ENCODE data around the gene SLC25A39.
A peak's percentile ranks its signal among the peaks of the same experiment; 100 is the strongest.
"Not testable (repeated sequence)": the region's sequence is repeated elsewhere in the genome, so short reads cannot be mapped to it uniquely, and the experiment has no call there.

Gene SLC25A39

GRCh38 chr17:44324571-44325275 lies at the start of gene SLC25A39:
TSS of gene SLC25A39 (minus strand) at chr17:44324823. CDS start at chr17:44323562, 1,261 bp downstream.
- DNase-seq, result peak; percentile 68 to 87

DNA sequence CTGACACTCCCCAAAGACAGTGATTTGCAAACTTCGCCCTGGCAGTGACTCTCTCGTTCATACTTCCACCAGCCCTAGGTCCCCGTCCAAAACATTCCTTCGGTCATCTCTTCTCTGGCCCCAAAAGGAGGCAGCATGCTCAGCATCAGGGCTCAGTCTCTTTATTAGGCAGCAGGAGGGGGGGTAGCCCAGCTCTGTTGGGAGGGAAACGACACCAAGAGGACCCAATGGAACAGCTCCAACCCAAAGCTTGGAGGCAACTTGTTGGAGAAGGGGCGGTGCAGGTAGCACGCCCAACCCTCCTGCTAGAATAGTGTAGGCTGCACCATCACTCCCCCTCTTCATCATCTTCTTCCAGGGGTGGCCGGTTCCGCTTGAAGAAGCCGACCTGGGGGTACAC lies 47.4 kb upstream of the SLC25A39 start:
- no peak for DNase-seq

- DNase-seq, result not testable (repeated sequence)
These were observed 44.9 kb upstream of the SLC25A39 start for GRCh38 chr17:44369414-44370023.

GRCh38 chr17:44368391-44369243 lies 44.0 kb upstream of the SLC25A39 start:
- not testable (repeated sequence) for DNase-seq

GRCh38 chr17:44367231-44367979 lies 42.8 kb upstream of the SLC25A39 start:
- no peak for DNase-seq

- not testable (repeated sequence) for DNase-seq
These were observed 40.4 kb upstream of the SLC25A39 start for GRCh38 chr17:44365051-44365450.

DNA sequence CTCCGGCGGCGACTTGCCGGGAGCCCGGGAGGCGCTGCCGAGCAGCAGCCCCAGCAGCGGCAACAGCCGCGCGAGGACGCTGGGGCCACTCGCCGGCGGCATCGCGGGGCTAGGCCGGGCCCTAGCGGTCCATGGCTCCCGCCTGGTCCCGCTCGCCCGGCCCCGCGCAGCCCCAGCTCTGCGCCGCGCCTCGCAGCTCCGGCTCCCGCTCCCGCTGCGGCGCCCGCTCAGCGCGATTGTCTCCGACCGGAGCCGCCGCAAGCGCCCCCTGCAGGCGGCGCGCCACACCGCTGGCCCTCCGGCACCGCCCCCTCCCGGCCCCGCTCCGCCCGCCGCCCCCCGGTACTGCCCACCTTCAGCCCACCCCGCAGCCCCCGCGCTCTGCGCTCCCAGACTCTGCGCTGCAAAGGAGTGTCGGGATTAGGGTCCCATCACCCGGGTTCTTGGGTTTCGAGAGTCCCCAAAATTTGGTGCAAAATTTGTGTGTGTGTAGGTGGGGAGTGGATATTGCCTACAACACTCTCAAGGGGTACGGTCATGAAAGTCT lies 39.1 kb upstream of the SLC25A39 start, which contains the start of gene FAM171A2:
Gene FAM171A2 (minus strand): TSS at position 241 of the 547 bp plus-strand sequence. CDS start 139 bp downstream, at position 102.
- DNase-seq, result peak in 1 of 2 experiments; percentile 40

- DNase-seq, result no peak
These were observed 38.5 kb upstream of the SLC25A39 start for GRCh38 chr17:44362949-44363612.

DNA sequence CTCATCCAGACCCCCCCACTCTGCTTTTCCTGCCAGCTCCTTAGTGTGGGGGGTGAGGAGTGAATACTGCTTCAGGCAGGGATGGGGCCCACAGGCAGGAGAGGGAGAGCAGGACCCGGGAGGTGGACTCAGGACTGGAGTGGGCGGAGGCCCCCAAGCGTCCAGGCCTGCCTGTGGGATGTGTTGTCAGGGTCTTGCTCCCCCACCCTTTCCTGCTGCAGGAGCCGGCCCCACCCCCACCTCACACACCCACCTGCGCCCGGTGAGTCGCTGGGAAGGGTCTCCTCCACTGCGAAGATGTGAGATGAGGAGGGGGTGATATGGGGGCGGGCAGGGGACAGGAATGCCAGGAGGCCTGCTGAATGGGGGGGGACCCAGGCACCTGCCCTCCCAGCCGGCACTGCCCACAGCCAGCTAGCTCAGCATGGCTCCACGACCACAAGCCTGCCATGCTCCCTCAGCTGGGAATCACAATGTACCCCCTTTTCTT lies 37.9 kb upstream of the SLC25A39 start:
- no peak for DNase-seq

DNA sequence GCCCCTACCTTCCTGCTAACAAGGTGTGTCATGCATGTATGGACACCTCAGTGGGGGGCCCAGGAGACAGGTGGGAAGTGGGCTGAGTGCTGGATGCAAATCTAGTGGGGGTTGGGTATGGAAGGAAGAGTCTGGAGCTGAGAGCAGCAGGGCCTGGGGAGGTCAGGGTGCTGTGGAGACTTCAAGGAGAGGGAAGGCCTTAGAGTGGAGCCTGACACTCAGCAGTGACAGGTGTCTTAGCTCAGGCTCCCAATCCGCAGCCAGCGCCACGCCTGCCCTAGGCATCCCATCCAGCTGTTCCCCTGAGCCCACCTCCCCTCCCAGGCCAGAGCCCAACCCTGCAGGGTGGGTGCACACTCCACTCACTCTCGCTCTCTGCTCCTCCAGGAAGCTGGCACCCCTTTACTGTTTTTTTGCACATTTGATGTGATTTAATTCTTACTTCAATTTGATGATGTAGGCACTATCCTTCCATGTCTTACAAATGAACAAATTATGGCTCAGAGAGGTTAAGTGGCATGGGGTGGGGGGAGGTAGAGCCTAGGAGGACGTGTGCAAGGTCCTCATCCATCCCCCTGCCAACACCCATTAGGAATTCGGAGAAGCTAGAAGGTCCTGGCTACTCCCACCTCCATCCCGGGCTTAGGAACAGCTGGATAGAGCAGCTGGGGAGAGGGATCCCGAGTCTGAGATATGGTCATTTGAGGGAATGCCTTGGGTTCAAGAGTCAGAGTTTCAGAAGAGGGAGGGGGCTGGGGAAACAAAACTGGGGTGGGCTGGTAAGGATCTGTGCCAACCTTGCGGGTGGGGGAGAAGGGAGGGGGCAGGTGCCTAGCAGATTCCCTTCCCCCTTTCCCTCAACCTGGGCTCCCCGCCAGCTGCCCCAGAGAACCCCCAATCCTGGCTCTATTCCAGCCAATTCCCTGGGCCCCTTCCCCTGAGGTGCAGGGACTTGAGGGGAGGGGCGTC lies 37.0 kb upstream of the SLC25A39 start:
- DNase-seq, result no peak

- DNase-seq, result no peak
These were observed 36.2 kb upstream of the SLC25A39 start for GRCh38 chr17:44360826-44361225.

DNA sequence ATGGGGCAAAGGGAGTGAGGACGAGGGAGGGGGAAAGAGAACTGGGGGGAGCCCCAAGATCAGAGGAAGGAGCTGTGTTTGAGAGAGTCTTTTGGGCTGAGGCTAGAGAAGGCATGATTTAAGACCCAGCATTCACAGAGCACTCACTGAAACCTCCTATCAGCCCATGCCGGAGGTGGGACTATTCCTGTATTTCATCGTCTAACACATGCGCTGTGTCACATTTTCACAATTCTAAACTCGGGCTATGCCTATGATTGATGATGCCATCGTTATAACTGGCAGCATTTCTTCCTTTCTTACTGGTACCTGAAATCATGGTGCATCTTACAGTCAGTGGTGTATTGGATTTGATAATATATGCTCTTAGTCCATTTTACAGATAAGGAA lies 35.5 kb upstream of the SLC25A39 start:
- no peak for DNase-seq

DNA sequence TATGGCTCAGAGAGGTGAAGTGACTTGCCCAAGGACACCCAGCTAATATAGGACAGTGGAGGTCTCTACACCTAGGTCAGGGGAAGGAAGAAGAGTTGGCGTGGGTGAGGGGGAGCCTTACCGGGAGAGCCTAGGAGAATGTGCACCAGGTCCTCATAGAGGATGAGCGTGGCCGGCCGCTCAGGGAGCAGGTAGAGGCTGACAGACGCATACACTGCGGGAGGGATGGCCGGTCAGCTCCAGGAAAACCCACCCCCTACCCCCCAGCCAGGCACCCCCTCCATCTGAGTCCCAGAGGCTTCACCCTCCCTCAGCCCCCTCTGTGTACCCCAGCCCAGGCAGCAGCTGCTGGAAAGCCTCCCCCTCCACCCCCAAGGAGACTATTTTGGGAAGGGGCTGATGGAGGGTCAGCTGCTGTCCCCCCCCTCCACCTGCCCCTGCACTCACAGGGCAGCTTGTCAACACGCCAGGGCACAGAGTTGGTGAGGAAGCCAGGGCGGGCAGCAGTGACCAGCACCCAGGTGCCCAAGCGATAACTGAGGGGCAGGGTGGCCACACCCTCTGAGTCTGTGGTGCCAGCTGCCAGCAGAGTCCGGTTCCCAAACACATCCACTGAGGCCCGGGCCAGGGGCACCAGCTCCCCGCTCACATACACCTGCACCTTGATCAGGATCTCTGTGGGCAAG lies 35.0 kb upstream of the SLC25A39 start:
- no peak for DNase-seq

DNA sequence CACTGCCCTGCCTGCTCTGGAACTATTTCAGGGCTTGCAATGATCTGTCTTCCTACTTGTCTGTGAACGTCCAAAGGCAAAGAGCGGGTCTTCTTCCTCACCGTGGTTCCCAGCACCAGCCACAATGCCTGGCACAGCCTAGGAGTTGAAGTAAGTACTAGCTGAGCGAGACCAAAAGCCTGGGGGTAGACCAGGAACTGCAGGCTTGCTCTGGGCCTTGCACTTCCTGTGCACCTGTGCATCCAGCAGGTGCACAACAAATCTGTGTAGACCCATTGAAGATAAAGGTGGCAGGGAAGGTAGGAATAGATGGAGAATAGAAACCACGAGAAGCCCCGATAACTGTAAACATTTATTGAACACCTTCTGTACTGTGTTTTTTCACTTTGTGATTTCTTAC lies 34.4 kb upstream of the SLC25A39 start:
- DNase-seq, result no peak

DNA sequence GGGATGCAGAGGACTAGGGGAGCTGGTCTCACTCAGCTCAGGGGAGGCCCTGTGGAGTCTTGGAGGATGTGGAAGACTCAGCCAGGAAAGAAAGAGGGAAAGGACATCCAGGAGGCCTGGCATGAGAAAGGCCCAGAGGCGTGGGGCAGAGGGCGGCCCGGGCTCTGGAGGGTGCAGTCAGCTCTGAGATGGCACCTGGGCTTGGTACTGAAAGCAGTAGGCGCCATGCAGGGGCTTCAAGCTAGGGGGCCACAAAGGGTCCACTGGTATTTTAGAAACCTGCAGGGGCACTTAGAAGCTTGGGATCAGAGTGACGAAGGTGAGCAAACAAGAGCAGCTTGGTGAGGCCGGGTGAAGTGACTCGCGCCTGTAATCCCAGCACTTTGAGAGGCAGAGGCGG lies 33.4 kb upstream of the SLC25A39 start:
- no peak for DNase-seq

DNA sequence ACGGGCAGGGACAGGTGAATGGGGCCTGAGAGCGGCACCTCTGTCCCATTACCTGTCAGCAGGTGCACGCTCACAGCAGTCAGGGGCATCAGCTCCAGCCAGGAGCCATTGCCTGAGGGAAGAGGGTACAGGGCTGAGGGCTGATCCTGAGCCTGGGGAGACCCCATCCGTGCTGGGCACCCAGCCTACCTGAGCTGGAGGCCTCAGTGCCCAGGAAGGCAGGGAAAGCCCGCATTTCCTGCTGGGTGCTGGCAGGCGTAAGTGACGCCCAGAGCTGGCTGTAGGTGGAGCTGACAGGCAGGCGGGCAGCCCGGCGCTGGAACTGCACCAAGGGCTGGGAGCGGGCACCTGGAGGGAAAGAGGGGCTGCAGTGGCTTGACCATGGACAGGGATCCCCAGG lies 31.6 kb upstream of the SLC25A39 start:
- no peak for DNase-seq

DNA sequence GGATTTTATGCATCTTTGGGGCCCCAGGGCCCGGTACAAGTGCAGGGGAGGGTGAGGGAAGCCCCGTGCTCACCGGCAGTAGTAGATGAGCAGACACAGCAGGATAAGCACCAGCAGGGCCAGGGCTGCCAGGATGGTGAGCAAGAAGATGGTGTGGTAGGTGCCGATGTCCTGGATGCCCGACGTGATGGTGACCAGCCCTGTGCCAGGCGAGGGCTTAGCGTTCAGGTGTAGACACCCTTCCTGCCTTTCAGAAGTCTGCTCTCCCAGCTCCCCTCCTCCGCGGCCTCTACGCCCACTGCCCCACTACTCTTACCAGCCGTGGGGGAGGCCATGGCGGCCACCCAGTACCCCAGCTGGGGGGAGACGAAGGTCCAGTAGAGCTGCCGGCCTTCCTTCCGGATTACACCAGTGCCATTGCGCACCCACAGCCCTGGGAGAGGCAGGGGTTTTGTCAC lies 31.0 kb upstream of the SLC25A39 start:
- no peak for DNase-seq

- no peak for DNase-seq
These were observed 30.2 kb upstream of the SLC25A39 start for GRCh38 chr17:44354582-44355561.

Measured in SW 1271 (cell line).